GM19193 (cell line): ENCODE results near the gene PORCN.

Experiments
- POLR2A ChIP-seq: IDR thresholded peaks from 4 replicates; pipeline ENCODE4 v1.6.1; 2011; ENCODE audit not compliant: insufficient read depth, insufficient read length; ENCODE audit errors: extremely low read depth

Gene PORCN

GRCh38 chrX:48472851-48473703 lies 35.7 kb upstream of the PORCN start:
- no peak for TF ChIP-seq POLR2A

- no peak for TF ChIP-seq POLR2A
Observed at GRCh38 chrX:48473704-48473990, 35.1 kb upstream of the PORCN start.

- no peak for TF ChIP-seq POLR2A
Observed at GRCh38 chrX:48474127-48474526, 34.7 kb upstream of the PORCN start.

GRCh38 chrX:48474581-48474980 lies 34.2 kb upstream of the PORCN start:
- no peak for TF ChIP-seq POLR2A

GRCh38 chrX:48475296-48475695 lies 33.5 kb upstream of the PORCN start:
- no peak for TF ChIP-seq POLR2A

GRCh38 chrX:48475774-48476577 lies 32.8 kb upstream of the PORCN start, which contains the start of gene FTSJ1:
Gene FTSJ1, plus strand, starts transcription at chrX:48476199. Its CDS starts 1,849 bp downstream, at chrX:48478048.
- TF ChIP-seq POLR2A = peak; percentile 67

- TF ChIP-seq POLR2A = no peak
Observed at GRCh38 chrX:48476919-48477318, 31.9 kb upstream of the PORCN start.

GRCh38 chrX:48477960-48478755 lies 30.6 kb upstream of the PORCN start:
- no peak for TF ChIP-seq POLR2A

- TF ChIP-seq POLR2A = no peak
Observed at GRCh38 chrX:48478806-48479205, 30.0 kb upstream of the PORCN start.

GRCh38 chrX:48480142-48480541 lies 28.6 kb upstream of the PORCN start:
- TF ChIP-seq POLR2A = no peak

- no peak for TF ChIP-seq POLR2A
Observed at GRCh38 chrX:48480583-48480982, 28.2 kb upstream of the PORCN start.

GRCh38 chrX:48482526-48482925 lies 26.3 kb upstream of the PORCN start:
- TF ChIP-seq POLR2A = no peak

- TF ChIP-seq POLR2A = no peak
Observed at GRCh38 chrX:48487362-48487798, 21.4 kb upstream of the PORCN start.

GRCh38 chrX:48488034-48488433 lies 20.8 kb upstream of the PORCN start:
- TF ChIP-seq POLR2A = no peak

GRCh38 chrX:48489296-48489695 lies 19.5 kb upstream of the PORCN start:
- no peak for TF ChIP-seq POLR2A
